KMS-11 (cell line): ENCODE results near the gene PHEX.

Experiments
- H2AFZ ChIP-seq: fragments of 200-600 bp; sonication (generic); 2 replicates; pipeline ENCODE4 v1.6.1; 2016; ENCODE audit warnings: antibody characterized with exemption, mixed run types, low read depth
- H3K27ac ChIP-seq: fragments of 200-600 bp; sonication (generic); 2 replicates; pipeline ENCODE4 v1.6.1; 2016; ENCODE audit warnings: mild to moderate bottlenecking, mixed run types
- H3K27me3 ChIP-seq: fragments of 200-600 bp; sonication (generic); 2 replicates; pipeline ENCODE4 v1.6.1; 2017; ENCODE audit warnings: mild to moderate bottlenecking, low read depth, mixed run types, moderate library complexity; ENCODE audit not compliant: insufficient read depth
- H3K36me3 ChIP-seq: fragments of 200-600 bp; sonication (generic); 2 replicates; pipeline ENCODE4 v1.6.1; 2017; ENCODE audit warnings: mild to moderate bottlenecking, mixed run types; ENCODE audit not compliant: insufficient read depth
- H3K4me1 ChIP-seq: fragments of 200-600 bp; sonication (generic); 2 replicates; pipeline ENCODE4 v1.6.1; 2016; ENCODE audit warnings: mild to moderate bottlenecking, low read depth, mixed run types; ENCODE audit not compliant: poor library complexity, severe bottlenecking
- H3K4me2 ChIP-seq: fragments of 200-600 bp; sonication (generic); 2 replicates; pipeline ENCODE4 v1.7.0; 2016; ENCODE audit warnings: mild to moderate bottlenecking, mixed run types
- H3K4me3 ChIP-seq: fragments of 200-600 bp; sonication (generic); IDR thresholded peaks from 2 replicates; pipeline ENCODE4 v1.6.1; 2017; ENCODE audit warnings: low read depth, low read length, mixed read lengths; ENCODE audit not compliant: insufficient read depth
- H3K79me2 ChIP-seq: fragments of 200-600 bp; sonication (generic); 2 replicates; pipeline ENCODE4 v1.6.1; 2016; ENCODE audit warnings: low read depth, mixed run types; ENCODE audit not compliant: insufficient read depth
- H3K9ac ChIP-seq: fragments of 200-600 bp; sonication (generic); 2 replicates; pipeline ENCODE4 v1.6.1; 2016; ENCODE audit warnings: mild to moderate bottlenecking, mixed run types
- H4K20me1 ChIP-seq: fragments of 200-600 bp; sonication (generic); 2 replicates; pipeline ENCODE4 v1.6.1; 2016; ENCODE audit warnings: mild to moderate bottlenecking, mixed run types; ENCODE audit not compliant: insufficient read depth
- TF ChIP-seq, protein P1 (sequence below): fragments of 200-600 bp; sonication (generic); conservative IDR thresholded peaks from 2 replicates; pipeline ENCODE4 v1.6.1; 2017; ENCODE audit warnings: low read depth, mild to moderate bottlenecking, antibody characterized with exemption, low read length, moderate library complexity, mixed read lengths

Gene PHEX

GRCh38 chrX:22037911-22038537 is 5.9 kb downstream of the PHEX start:
- Histone ChIP-seq H3K27me3 (no peaks in the 10 kb centered on the region), H3K4me3 (no peak overlapping the region), H2AFZ (no peak overlapping the region), H3K36me3 (no peaks in the 10 kb centered on the region), H3K9ac (no peak overlapping the region), H3K4me2 (no peak overlapping the region), H3K4me1 (no peaks in the 10 kb centered on the region), H4K20me1 (no peaks in the 10 kb centered on the region), H3K79me2 (no peaks in the 10 kb centered on the region), H3K27ac (no peak overlapping the region)
- TF ChIP-seq, protein P1, sequence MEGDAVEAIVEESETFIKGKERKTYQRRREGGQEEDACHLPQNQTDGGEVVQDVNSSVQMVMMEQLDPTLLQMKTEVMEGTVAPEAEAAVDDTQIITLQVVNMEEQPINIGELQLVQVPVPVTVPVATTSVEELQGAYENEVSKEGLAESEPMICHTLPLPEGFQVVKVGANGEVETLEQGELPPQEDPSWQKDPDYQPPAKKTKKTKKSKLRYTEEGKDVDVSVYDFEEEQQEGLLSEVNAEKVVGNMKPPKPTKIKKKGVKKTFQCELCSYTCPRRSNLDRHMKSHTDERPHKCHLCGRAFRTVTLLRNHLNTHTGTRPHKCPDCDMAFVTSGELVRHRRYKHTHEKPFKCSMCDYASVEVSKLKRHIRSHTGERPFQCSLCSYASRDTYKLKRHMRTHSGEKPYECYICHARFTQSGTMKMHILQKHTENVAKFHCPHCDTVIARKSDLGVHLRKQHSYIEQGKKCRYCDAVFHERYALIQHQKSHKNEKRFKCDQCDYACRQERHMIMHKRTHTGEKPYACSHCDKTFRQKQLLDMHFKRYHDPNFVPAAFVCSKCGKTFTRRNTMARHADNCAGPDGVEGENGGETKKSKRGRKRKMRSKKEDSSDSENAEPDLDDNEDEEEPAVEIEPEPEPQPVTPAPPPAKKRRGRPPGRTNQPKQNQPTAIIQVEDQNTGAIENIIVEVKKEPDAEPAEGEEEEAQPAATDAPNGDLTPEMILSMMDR = no peak

GRCh38 chrX:22039541-22039940 is 7.4 kb downstream of the PHEX start:
- no peak overlapping the region for H2AFZ ChIP-seq
- H3K9ac ChIP-seq = no peak overlapping the region
- no peak overlapping the region for H3K27ac ChIP-seq
- no peaks in the 10 kb centered on the region for H3K79me2 ChIP-seq
- no peaks in the 10 kb centered on the region for H4K20me1 ChIP-seq
- no peak overlapping the region for H3K4me3 ChIP-seq
- H3K36me3 ChIP-seq = no peaks in the 10 kb centered on the region
- no peak overlapping the region for H3K4me2 ChIP-seq
- H3K27me3 ChIP-seq = no peaks in the 10 kb centered on the region
- TF ChIP-seq, protein P1 = no peak
- no peaks in the 10 kb centered on the region for H3K4me1 ChIP-seq

GRCh38 chrX:22040184-22040583 is 8.1 kb downstream of the PHEX start:
- TF ChIP-seq, protein P1 = no peak
- no peak overlapping the region for H3K9ac ChIP-seq
- H3K36me3 ChIP-seq = no peaks in the 10 kb centered on the region
- no peak overlapping the region for H3K4me3 ChIP-seq
- no peaks in the 10 kb centered on the region for H4K20me1 ChIP-seq
- no peaks in the 10 kb centered on the region for H3K27me3 ChIP-seq
- H3K79me2 ChIP-seq = no peaks in the 10 kb centered on the region
- H3K27ac ChIP-seq = no peak overlapping the region
- no peak overlapping the region for H2AFZ ChIP-seq
- H3K4me1 ChIP-seq = no peaks in the 10 kb centered on the region
- no peak overlapping the region for H3K4me2 ChIP-seq

GRCh38 chrX:22041907-22042530 is 9.9 kb downstream of the PHEX start:
- no peak overlapping the region for H3K4me3 ChIP-seq
- H4K20me1 ChIP-seq = no peaks in the 10 kb centered on the region
- H3K79me2 ChIP-seq = no peaks in the 10 kb centered on the region
- H3K4me1 ChIP-seq = no peaks in the 10 kb centered on the region
- no peak overlapping the region for H3K27ac ChIP-seq
- no peak overlapping the region for H3K4me2 ChIP-seq
- no peak overlapping the region for H3K9ac ChIP-seq
- no peak overlapping the region for H2AFZ ChIP-seq
- H3K36me3 ChIP-seq = no peaks in the 10 kb centered on the region
- TF ChIP-seq, protein P1 = no peak
- H3K27me3 ChIP-seq = no peaks in the 10 kb centered on the region
